Ishikawa (cell line): ENCODE results near the gene CYS1.

Source experiments
- EP300 ChIP-seq: IDR thresholded peaks from 2 replicates; pipeline ENCODE4 v1.6.1; 2012; ENCODE audit warnings: borderline replicate concordance
- FOXM1 ChIP-seq: IDR thresholded peaks from 2 replicates; pipeline ENCODE4 v1.6.1; 2012; ENCODE audit warnings: low read depth, borderline replicate concordance
- RAD21 ChIP-seq: IDR thresholded peaks from 2 replicates; pipeline ENCODE4 v1.6.1; 2012; ENCODE audit warnings: low read depth
- REST ChIP-seq: IDR thresholded peaks from 2 replicates; pipeline ENCODE4 v1.6.1; 2012; ENCODE audit warnings: low read depth, mild to moderate bottlenecking
- TAF1 ChIP-seq: IDR thresholded peaks from 2 replicates; pipeline ENCODE4 v1.6.1; 2012; ENCODE audit warnings: low read depth, mild to moderate bottlenecking
- TCF12 ChIP-seq: IDR thresholded peaks from 2 replicates; pipeline ENCODE4 v1.6.1; 2012; ENCODE audit warnings: low read depth
- USF1 ChIP-seq: IDR thresholded peaks from 2 replicates; pipeline ENCODE4 v1.6.1; 2012
- YY1 ChIP-seq: IDR thresholded peaks from 2 replicates; pipeline ENCODE4 v1.6.1; 2012; ENCODE audit warnings: low read depth
- TF ChIP-seq, protein P1 (sequence below): IDR thresholded peaks from 2 replicates; pipeline ENCODE4 v1.6.1; 2012

- TF ChIP-seq YY1 (no peak), TAF1 (no peak), USF1 (no peak), TCF12 (no peak), FOXM1 (no peak), REST (no peak), RAD21 (no peak), EP300 (no peak)
- TF ChIP-seq, protein P1, sequence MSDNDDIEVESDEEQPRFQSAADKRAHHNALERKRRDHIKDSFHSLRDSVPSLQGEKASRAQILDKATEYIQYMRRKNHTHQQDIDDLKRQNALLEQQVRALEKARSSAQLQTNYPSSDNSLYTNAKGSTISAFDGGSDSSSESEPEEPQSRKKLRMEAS: no peak
Observed at GRCh38 chr2:10016001-10016801, 64.0 kb downstream of the CYS1 start.
